IMR-90 (cell line): ENCODE results near the gene PDILT.
"Not testable (repeated sequence)": the region's sequence is repeated elsewhere in the genome, so short reads cannot be mapped to it uniquely, and the experiment has no call there.

ENCODE experiments used
- BHLHE40 ChIP-seq: fragments of 150-350 bp; IDR thresholded peaks from 2 replicates; pipeline ENCODE4 v1.6.1; 2016; ENCODE audit warnings: mild to moderate bottlenecking, low read depth, low read length
- CEBPB ChIP-seq: IDR thresholded peaks from 2 replicates; pipeline ENCODE4 v1.6.1; 2012; ENCODE audit warnings: low read depth, low read length, improper control_type of control experiment
- CHD1 ChIP-seq: IDR thresholded peaks from 2 replicates; pipeline ENCODE4 v1.6.1; 2012; ENCODE audit warnings: low read depth, low read length, improper control_type of control experiment
- FOS ChIP-seq: fragments of 150-350 bp; IDR thresholded peaks from 2 replicates; pipeline ENCODE4 v1.6.1; 2016; ENCODE audit warnings: low read depth, low read length
- MAFK ChIP-seq: IDR thresholded peaks from 2 replicates; pipeline ENCODE4 v1.6.1; 2012; ENCODE audit warnings: low read depth, low read length, improper control_type of control experiment
- MXI1 ChIP-seq: IDR thresholded peaks from 2 replicates; pipeline ENCODE4 v1.6.1; 2012; ENCODE audit warnings: low read depth, mild to moderate bottlenecking, low read length, moderate library complexity, borderline replicate concordance
- POLR2A ChIP-seq: IDR thresholded peaks from 2 replicates; pipeline ENCODE4 v1.6.1; 2012; ENCODE audit warnings: mild to moderate bottlenecking, low read depth, low read length
- RAD21 ChIP-seq: IDR thresholded peaks from 2 replicates; pipeline ENCODE4 v1.6.1; 2012; ENCODE audit warnings: low read length, improper control_type of control experiment
- RCOR1 ChIP-seq: IDR thresholded peaks from 2 replicates; pipeline ENCODE4 v1.6.1; 2012; ENCODE audit warnings: mild to moderate bottlenecking, low read length, improper control_type of control experiment; ENCODE audit not compliant: insufficient replicate concordance
- RFX5 ChIP-seq: IDR thresholded peaks from 2 replicates; pipeline ENCODE4 v1.8.0; 2012; ENCODE audit warnings: low read depth, mild to moderate bottlenecking, low read length, moderate library complexity
- SMC3 ChIP-seq: fragments of 150-350 bp; IDR thresholded peaks from 2 replicates; pipeline ENCODE4 v1.6.1; 2016; ENCODE audit warnings: low read depth, mild to moderate bottlenecking, antibody characterized with exemption, low read length, moderate library complexity
- TF ChIP-seq, protein P1 (sequence below): conservative IDR thresholded peaks from 2 replicates; pipeline ENCODE4 v1.5.1; 2012; ENCODE audit warnings: mild to moderate bottlenecking, low read depth, low read length, improper control_type of control experiment
- TF ChIP-seq, protein P2 (sequence below): fragments of 150-350 bp; IDR thresholded peaks from 2 replicates; pipeline ENCODE4 v1.6.1; 2016; ENCODE audit warnings: low read depth, mild to moderate bottlenecking, low read length, moderate library complexity, borderline replicate concordance
- TF ChIP-seq, protein P3 (sequence below): fragments of 150-350 bp; IDR thresholded peaks from 2 replicates; pipeline ENCODE4 v1.6.1; 2017; ENCODE audit warnings: mild to moderate bottlenecking, antibody characterized with exemption, low read length, low read depth

DNA sequence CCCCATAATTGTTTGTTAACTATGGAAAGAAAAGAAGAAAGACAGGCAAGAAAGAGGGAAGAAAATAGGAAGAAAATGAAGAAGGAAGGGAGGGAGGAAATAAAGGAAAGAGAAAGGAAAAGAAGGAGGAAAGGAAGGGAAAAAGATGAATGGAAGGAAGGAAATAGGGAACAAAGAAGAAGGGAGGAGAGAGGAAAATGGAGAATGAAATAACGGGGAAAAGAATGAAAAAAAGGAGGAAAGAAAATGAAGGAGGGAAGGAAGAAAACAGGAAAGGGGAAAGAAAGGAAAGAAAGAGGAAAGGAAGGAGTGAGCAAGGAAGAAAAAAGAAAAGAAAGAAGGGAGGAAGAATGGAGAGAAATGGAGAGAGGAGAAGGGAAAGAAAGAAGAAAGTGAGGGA, 25.9 kb upstream of the PDILT start:
- TF ChIP-seq, protein P1, sequence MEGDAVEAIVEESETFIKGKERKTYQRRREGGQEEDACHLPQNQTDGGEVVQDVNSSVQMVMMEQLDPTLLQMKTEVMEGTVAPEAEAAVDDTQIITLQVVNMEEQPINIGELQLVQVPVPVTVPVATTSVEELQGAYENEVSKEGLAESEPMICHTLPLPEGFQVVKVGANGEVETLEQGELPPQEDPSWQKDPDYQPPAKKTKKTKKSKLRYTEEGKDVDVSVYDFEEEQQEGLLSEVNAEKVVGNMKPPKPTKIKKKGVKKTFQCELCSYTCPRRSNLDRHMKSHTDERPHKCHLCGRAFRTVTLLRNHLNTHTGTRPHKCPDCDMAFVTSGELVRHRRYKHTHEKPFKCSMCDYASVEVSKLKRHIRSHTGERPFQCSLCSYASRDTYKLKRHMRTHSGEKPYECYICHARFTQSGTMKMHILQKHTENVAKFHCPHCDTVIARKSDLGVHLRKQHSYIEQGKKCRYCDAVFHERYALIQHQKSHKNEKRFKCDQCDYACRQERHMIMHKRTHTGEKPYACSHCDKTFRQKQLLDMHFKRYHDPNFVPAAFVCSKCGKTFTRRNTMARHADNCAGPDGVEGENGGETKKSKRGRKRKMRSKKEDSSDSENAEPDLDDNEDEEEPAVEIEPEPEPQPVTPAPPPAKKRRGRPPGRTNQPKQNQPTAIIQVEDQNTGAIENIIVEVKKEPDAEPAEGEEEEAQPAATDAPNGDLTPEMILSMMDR, result not testable (repeated sequence)
- TF ChIP-seq POLR2A, RFX5, RAD21, MAFK, SMC3, FOS, RCOR1, MXI1, CEBPB, BHLHE40, CHD1: not testable (repeated sequence)
- TF ChIP-seq, protein P2, sequence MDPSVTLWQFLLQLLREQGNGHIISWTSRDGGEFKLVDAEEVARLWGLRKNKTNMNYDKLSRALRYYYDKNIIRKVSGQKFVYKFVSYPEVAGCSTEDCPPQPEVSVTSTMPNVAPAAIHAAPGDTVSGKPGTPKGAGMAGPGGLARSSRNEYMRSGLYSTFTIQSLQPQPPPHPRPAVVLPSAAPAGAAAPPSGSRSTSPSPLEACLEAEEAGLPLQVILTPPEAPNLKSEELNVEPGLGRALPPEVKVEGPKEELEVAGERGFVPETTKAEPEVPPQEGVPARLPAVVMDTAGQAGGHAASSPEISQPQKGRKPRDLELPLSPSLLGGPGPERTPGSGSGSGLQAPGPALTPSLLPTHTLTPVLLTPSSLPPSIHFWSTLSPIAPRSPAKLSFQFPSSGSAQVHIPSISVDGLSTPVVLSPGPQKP, result not testable (repeated sequence)
- TF ChIP-seq, protein P3, sequence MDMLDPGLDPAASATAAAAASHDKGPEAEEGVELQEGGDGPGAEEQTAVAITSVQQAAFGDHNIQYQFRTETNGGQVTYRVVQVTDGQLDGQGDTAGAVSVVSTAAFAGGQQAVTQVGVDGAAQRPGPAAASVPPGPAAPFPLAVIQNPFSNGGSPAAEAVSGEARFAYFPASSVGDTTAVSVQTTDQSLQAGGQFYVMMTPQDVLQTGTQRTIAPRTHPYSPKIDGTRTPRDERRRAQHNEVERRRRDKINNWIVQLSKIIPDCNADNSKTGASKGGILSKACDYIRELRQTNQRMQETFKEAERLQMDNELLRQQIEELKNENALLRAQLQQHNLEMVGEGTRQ, result not testable (repeated sequence)
